ENCODE results near the gene GALNT2. TPM values are rescaled to one million over a fixed set of nuclear protein-coding genes. Genes with fewer than 3 reads are reported as not detected.

Gene GALNT2
- total and polyA plus RNA-seq, 2 donors from 2014 or later, result 20.2 to 59.2 TPM

DNA sequence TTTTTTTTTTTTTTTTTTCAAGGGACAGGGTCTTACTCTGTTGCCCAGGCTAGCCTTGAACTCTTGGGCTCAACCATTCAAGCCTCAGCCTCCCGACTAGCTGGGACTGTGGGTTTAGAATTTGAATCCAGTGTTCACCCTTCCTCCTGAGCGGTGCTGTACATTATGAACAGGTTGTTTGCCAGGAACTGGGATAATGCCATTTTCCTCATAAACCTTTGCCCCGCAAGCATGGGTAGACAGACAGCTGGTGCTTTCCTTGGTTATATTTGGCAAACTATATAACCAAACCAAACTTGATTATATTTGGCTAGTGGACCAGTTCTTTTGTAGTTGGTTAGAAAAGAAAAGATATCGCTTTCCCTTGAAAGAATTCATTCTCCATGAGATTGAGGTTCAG, 54.9 kb downstream of the GALNT2 start:
- peaks cover 0 to 2% (median 0%) of the 10 kb centered on the region in 3 donors for H3K4me1 ChIP-seq (ENCODE audit: control insufficient read depth in 2 of 3, insufficient read depth in 2 of 3, low read depth in 1 of 3, low read length in 3 of 3)
- FAIRE-seq (no peak), DNase-seq (no peak)
- H3K9me3 ChIP-seq (ENCODE audit: control insufficient read depth in 2 of 3, insufficient read depth in 1 of 3, low read length in 3 of 3), result no peaks in the 10 kb centered on the region
- H3K36me3 ChIP-seq (ENCODE audit: control insufficient read depth in 2 of 3, insufficient read depth in 3 of 3, low read length in 3 of 3), result no peaks in the 10 kb centered on the region
- no peaks in the 10 kb centered on the region for H3K27me3 ChIP-seq (ENCODE audit: control insufficient read depth, insufficient read depth, low read length)
- no peak overlapping the region for H3K9ac ChIP-seq (ENCODE audit: low read length in 3 of 3)
- no peak overlapping the region for H3K27ac ChIP-seq (ENCODE audit: low read depth in 2 of 2, low read length in 2 of 2)
- intact Hi-C loops (cut with DNase I), result no loop called here
- no peak overlapping the region for H3K4me3 ChIP-seq (ENCODE audit: low read length in 3 of 3)
- TF ChIP-seq, protein P1, sequence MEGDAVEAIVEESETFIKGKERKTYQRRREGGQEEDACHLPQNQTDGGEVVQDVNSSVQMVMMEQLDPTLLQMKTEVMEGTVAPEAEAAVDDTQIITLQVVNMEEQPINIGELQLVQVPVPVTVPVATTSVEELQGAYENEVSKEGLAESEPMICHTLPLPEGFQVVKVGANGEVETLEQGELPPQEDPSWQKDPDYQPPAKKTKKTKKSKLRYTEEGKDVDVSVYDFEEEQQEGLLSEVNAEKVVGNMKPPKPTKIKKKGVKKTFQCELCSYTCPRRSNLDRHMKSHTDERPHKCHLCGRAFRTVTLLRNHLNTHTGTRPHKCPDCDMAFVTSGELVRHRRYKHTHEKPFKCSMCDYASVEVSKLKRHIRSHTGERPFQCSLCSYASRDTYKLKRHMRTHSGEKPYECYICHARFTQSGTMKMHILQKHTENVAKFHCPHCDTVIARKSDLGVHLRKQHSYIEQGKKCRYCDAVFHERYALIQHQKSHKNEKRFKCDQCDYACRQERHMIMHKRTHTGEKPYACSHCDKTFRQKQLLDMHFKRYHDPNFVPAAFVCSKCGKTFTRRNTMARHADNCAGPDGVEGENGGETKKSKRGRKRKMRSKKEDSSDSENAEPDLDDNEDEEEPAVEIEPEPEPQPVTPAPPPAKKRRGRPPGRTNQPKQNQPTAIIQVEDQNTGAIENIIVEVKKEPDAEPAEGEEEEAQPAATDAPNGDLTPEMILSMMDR (IDR thresholded peaks at IDR 0.05; ENCODE audit: borderline replicate concordance, extremely low read depth, insufficient read depth), result no peak

DNA sequence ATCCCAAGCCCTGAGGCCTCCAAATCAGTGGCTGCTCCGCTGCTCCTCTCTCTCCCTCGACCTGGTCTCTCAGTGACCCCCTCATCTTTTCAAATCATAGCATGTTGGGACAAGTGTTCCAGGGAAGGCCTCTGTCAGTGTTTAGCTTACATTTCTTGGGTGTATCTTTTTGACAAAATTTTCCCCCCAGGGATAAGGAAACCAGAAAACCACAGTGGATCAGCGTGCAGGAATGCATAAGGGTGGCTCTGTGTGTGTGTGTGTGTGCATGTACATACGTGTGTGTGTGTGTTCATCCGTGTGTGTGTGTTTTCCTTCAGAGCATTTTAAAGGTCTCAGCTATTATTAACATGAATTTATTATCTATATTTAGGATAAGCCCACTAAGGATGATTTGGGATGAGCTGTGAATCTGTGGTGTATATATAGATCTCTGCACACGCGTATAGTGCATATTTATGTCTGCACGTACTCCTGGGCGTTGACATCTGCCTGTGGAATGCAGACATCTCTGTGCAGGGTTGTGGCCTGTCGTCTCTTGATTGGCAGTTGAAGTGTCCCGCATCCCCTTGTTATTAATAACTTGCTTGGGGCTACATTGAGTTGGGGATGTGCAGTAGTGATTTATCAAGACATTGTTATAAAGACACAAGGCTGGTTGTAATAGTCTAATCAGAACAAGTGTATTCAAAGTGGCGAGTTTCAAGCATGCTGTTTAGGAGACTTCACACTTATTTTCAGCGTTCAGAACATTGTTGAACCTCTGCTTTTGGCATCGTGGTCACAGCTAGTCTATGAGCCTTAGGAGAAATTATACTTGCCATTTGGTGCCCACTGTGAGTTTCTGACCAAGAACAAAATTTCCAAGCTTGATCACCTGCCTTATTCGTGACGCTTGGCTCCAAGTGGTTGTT, 55.6 kb downstream of the GALNT2 start:
- H3K9ac ChIP-seq (ENCODE audit: low read length in 3 of 3), result no peak overlapping the region
- intact Hi-C loops (cut with DNase I), result no loop called here
- no peak for FAIRE-seq
- no peaks in the 10 kb centered on the region for H3K9me3 ChIP-seq (ENCODE audit: control insufficient read depth in 2 of 3, insufficient read depth in 1 of 3, low read length in 3 of 3)
- H3K27me3 ChIP-seq (ENCODE audit: control insufficient read depth, insufficient read depth, low read length), result no peaks in the 10 kb centered on the region
- no peak overlapping the region for H3K4me3 ChIP-seq (ENCODE audit: low read length in 3 of 3)
- TF ChIP-seq, protein P1 (IDR thresholded peaks at IDR 0.05; ENCODE audit: borderline replicate concordance, extremely low read depth, insufficient read depth), result no peak
- no peak overlapping the region for H3K27ac ChIP-seq (ENCODE audit: low read depth in 2 of 2, low read length in 2 of 2)
- no peaks in the 10 kb centered on the region for H3K4me1 ChIP-seq (ENCODE audit: control insufficient read depth in 2 of 3, insufficient read depth in 2 of 3, low read depth in 1 of 3, low read length in 3 of 3)
- no peaks in the 10 kb centered on the region for H3K36me3 ChIP-seq (ENCODE audit: control insufficient read depth in 2 of 3, insufficient read depth in 3 of 3, low read length in 3 of 3)
- DNase-seq, result no peak

DNA sequence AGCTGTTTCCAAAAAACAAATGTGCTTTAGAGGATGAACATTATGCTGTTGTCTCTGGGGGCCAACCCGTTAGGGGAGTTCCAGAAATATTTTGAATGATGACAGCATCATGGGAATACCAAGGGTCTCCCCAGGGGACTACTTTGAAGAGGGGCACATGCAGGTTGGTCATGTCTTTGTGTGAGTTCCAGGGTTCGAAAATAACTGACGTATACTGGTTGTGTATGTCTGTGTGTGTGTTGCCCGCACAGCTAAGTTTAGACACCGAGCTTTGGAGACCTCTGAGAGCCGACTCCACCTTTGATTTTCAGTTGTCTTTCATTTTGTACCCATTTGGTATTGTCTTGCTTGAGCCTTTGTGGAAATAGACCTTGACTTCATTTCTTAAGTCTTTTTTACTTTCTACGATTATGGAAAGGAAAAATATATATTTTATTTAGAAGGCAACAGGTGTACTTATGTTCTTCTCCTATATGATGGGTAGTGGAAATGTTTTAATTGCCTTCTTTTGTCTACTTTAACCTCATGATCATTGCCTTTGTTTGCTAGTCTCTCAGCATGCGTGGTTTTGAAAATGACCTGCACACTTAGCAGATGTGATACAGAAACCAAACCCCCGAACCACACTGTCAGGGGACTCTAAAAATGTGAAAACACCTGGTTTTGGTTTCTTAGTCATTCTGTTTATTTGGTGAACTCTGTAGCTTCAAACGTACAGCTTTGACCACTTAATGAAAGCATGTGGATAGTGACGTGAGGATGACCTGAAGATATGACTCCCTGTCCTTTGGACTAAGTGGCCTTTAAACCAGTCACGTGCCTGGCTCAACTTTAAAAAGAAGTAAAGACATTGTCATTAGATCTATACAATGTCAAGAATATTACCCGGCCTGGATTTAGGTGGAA, 56.5 kb downstream of the GALNT2 start:
- no peak overlapping the region for H3K4me3 ChIP-seq (ENCODE audit: low read length in 3 of 3)
- no peaks in the 10 kb centered on the region for H3K36me3 ChIP-seq (ENCODE audit: control insufficient read depth in 2 of 3, insufficient read depth in 3 of 3, low read length in 3 of 3)
- TF ChIP-seq, protein P1 (IDR thresholded peaks at IDR 0.05; ENCODE audit: borderline replicate concordance, extremely low read depth, insufficient read depth), result no peak
- no peaks in the 10 kb centered on the region for H3K27me3 ChIP-seq (ENCODE audit: control insufficient read depth, insufficient read depth, low read length)
- no peaks in the 10 kb centered on the region for H3K9me3 ChIP-seq (ENCODE audit: control insufficient read depth in 2 of 3, insufficient read depth in 1 of 3, low read length in 3 of 3)
- intact Hi-C loops (cut with DNase I), result no loop called here
- H3K27ac ChIP-seq (ENCODE audit: low read depth in 2 of 2, low read length in 2 of 2), result no peak overlapping the region
- DNase-seq (no peak), FAIRE-seq (no peak)
- H3K4me1 ChIP-seq (ENCODE audit: control insufficient read depth in 2 of 3, insufficient read depth in 2 of 3, low read depth in 1 of 3, low read length in 3 of 3), result no peaks in the 10 kb centered on the region
- no peak overlapping the region for H3K9ac ChIP-seq (ENCODE audit: low read length in 3 of 3)

All from kidney (tissue), 14 donors.